Stimulated activated CD4-positive, alpha-beta T cell treated with anti-CD3 and anti-CD28 coated beads, Interleukin-12 subunit alpha, Interleukin-12 subunit beta, amount 100 ng/mL, for 24 hours (primary cell): ENCODE measurements around the gene FNIP2.

Source experiments
- DNase-seq, 2 experiments: peaks; one replicate each; pipeline ENCODE4 v3.0.0-alpha.2; 2020; ENCODE audit warnings: low read depth in 2 of 2

Gene FNIP2

GRCh38 chr4:158837527-158838141, 68.8 kb downstream of the FNIP2 start:
- DNase-seq: no peak

GRCh38 chr4:158840131-158840530, 71.3 kb downstream of the FNIP2 start:
- DNase-seq: no peak

- no peak for DNase-seq
Observed at GRCh38 chr4:158841540-158841939, 72.7 kb downstream of the FNIP2 start.

DNA sequence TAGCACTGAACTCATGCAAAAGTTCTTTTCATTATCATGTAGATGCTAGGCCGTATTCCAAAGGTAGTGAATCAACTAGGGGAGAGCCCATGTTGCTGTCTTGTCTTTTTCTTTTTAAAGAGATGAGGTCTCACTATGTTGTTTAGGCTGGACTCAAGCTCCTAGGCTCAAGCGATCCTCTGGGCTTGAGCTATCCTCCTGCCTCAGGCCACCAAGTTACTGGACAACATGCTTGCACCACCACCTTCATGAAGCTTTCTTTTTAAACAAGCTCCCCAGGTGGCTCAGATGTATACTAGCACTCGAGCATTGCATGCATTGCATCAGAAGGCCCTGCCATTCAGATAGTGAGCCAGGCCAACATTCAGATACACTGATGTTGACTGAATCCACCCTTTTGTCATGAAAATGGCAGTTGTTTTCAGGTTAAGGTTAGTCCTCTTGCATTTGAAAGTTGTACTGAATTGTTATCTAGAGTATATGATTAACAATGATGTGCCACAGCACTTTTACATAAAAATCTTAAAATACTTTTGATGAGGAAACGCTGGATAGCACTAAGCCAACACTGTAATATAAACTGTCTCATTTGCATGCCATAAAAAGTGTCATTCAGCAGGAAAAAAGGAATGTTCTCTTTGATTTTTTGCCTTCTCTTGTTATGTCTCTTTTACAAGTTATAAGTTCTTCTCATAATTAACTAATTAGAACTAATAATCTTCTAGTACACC, 76.7 kb downstream of the FNIP2 start:
- DNase-seq: no peak

- no peak for DNase-seq
Observed at GRCh38 chr4:158847535-158847934, 78.7 kb downstream of the FNIP2 start.

GRCh38 chr4:158849681-158850080, 80.9 kb downstream of the FNIP2 start:
- no peak for DNase-seq

GRCh38 chr4:158850371-158850770, 81.5 kb downstream of the FNIP2 start:
- DNase-seq: no peak

- DNase-seq: no peak
Observed at GRCh38 chr4:158850800-158851644, 82.2 kb downstream of the FNIP2 start.

- no peak for DNase-seq
Observed at GRCh38 chr4:158854236-158854635, 85.4 kb downstream of the FNIP2 start.

- DNase-seq: no peak
Observed at GRCh38 chr4:158856852-158857251, 88.0 kb downstream of the FNIP2 start.

GRCh38 chr4:158857951-158858350, 89.1 kb downstream of the FNIP2 start:
- DNase-seq: no peak

DNA sequence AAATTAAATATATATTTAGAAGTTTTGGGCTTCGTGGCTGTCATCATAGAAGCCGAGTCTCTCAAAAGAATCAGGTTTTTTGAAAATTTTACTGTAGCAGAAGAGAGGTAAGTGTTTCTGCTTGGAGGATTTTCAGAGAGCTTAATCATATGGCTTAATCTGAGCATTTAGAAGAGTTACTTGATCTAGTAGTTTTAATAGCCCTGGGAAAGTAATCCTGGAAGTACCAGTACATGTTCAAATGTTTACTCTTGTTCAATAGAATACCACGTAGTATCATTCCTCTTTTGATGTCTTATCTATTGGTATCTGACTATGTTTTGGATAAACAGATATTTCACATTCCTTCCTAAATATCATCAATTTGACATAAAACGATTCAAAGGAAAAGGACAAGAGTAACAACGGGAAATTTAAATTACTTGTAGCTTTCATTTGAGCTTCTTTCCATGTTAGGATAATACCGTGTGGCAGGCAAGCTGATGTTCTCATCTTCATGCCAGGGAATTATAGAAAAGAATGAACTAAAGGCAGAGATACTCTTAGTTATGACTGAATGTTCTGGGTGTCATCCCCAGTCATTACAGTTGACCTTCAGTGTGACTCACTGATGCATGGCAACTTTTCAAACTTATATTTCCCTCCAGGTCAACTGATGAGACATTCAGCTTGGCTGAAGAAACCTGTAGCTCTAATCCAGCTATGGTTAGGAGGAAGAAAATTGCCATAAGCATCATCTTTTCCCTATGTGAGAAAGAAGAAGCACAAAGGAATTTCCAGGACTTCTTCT, 89.8 kb downstream of the FNIP2 start:
- no peak for DNase-seq

- DNase-seq: no peak
Observed at GRCh38 chr4:158859661-158860060, 90.8 kb downstream of the FNIP2 start.

GRCh38 chr4:158860856-158861255, 92.0 kb downstream of the FNIP2 start:
- DNase-seq: no peak

- DNase-seq: no peak
Observed at GRCh38 chr4:158861281-158861680, 92.5 kb downstream of the FNIP2 start.

GRCh38 chr4:158861766-158862165, 92.9 kb downstream of the FNIP2 start:
- DNase-seq: no peak

DNA sequence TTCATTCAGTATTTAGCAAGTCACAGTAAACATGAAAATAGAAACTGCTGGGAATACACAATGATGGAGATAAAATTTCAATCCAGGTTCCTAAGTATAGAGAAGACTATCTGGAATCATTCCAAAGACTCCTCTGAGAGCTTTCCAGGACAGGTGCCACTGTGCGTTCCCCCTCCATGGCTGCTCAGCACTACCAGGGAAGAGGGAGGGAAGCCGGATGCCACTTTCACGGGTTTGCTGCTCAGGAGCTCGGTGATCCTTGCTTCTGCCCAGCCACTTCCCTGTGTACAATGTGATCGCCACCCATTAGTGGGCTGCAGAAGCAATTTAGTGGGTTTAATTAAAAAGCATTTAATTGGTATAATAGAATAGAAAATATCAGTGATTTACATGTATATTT, 94.5 kb downstream of the FNIP2 start:
- no peak for DNase-seq

- DNase-seq: no peak
Observed at GRCh38 chr4:158865520-158866177, 96.8 kb downstream of the FNIP2 start.

DNA sequence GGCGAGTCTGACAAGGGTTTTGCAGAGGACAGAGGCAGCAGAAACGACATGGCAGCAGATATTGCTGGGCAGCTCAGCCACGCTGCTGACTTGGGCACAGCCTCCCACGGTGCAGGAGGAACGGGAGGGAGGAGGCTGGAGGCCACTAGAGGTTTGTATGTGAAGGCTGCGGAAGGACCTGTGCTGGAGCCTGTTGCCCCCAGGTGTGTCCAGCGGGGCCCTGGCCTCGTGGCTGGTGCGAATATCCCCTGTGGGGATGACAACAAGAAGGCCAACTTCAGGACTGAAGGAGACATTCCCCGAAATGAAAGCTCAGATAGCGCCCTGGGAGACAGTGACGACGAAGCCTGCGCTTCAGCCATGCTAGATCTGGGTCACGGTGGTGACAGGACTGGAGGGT, 100.2 kb downstream of the FNIP2 start:
- DNase-seq: no peak

DNA sequence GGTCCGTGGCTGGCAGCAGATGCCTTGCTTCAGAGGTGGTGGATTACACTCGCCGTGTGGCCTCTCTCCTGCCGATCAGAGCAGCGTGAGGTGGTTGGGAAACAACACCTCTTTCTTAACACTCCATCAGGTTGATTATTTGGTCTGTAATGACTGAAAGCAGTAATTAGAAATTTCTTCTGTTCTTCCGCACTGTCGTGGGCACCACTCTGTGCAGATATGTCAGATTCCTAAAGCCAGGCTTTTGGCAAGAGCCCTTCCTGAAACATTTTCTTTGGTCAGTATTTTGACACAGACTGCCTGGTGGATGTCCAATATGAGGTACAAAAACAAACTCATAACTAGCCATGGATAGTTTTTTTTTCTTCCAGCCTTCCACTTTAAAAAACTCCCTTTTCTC, 100.9 kb downstream of the FNIP2 start:
- no peak for DNase-seq

GRCh38 chr4:158870282-158870625, 101.4 kb downstream of the FNIP2 start:
- DNase-seq: no peak
